Measurements from ENCODE around the gene AK5.

Gene AK5, protein sequence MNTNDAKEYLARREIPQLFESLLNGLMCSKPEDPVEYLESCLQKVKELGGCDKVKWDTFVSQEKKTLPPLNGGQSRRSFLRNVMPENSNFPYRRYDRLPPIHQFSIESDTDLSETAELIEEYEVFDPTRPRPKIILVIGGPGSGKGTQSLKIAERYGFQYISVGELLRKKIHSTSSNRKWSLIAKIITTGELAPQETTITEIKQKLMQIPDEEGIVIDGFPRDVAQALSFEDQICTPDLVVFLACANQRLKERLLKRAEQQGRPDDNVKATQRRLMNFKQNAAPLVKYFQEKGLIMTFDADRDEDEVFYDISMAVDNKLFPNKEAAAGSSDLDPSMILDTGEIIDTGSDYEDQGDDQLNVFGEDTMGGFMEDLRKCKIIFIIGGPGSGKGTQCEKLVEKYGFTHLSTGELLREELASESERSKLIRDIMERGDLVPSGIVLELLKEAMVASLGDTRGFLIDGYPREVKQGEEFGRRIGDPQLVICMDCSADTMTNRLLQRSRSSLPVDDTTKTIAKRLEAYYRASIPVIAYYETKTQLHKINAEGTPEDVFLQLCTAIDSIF

DNA sequence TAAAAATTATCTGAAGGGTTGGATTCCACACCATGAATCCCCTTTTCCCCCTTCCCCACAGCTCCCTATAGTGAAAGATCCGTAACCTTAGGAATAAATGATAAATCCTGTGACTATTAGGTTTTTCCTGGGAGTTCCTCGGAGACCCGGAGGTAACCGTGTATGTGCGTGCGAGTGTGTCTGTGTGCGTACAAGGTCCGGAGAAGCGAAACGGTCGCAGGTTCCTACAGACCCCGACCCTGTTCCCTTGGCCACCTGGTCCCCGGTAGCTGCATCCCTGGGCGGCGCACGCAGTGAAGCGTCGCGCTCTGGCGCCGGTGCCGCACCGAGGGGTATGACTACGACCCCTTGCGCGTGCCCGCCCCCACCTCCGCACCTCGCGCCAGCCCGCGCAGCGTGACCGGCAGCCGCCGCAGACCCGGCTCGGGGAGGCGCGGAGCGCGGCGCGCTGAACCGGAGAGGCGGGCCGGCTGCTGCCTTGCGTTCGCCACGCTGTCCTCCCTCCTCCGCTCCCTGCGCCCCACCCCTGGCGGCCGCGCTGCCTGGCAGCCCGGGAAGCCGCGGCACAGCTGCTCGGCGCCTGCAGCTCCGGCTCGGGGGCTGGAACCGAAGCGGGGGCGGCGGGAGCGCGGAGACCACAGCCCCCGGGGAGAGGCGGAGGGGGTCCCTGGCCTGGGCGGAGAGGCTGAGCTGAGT lies at the start of gene AK5:
Gene AK5, plus strand, starts transcription at position 529 of the 696 bp plus-strand sequence. CDS start 295 bp downstream, outside the sequence.
- DNase-seq: peak; percentile 82

DNA sequence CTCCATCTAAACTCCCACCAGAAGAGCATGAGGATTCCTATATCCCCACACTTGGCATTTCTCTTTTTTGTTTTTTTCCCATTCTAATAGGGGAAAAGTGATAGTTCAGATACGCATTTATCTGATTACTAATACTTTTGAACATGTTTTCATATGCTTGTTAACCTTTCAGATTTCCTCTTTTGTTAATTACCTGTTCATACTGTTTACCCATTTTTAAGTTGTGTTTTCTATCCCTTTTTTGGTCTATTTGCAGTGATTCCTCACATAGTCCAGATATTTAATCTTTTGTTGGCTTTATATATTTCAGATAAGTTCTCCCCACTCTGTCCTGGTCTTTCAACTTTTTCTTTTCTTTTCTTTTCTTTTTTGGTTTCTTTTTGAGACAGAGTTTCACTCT lies 49.0 kb upstream of the AK5 start:
- DNase-seq: no peak

DNA sequence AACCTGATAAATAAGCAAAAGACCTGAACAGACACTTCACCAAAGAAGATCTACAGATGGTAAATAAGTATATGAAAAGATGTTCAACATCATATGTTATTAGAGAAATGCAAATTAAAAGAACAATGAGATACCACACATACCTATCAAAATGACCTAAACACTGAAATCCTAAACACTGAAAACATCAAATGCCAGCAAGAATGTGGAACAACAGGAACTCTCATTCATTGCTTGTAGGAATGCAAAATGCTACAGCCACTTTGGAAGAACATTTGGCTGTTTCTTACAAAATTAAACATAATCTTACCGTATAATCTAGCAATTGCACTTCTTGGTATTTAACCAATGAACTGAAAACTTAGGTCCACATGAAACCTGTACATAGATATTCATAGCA lies 47.7 kb upstream of the AK5 start:
- DNase-seq: no peak

DNA sequence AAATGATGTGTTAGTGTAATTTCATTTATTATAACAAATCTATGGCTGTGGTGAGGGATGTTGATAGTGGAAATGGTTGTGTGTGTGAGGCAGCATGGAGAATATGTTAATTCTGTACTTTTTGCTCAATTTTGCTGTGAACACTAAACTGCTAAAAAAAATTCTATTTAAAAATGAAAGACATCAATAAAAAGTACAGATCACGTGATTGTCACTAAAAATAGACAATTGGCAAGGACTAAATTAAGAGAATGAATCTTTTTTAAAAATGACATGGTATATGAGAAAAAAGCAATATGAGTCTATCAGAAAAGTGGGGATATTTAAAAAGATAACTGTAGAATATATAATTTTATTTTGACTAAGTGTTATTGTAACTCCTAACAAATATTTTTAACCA lies 46.9 kb upstream of the AK5 start:
- no peak for DNase-seq

DNA sequence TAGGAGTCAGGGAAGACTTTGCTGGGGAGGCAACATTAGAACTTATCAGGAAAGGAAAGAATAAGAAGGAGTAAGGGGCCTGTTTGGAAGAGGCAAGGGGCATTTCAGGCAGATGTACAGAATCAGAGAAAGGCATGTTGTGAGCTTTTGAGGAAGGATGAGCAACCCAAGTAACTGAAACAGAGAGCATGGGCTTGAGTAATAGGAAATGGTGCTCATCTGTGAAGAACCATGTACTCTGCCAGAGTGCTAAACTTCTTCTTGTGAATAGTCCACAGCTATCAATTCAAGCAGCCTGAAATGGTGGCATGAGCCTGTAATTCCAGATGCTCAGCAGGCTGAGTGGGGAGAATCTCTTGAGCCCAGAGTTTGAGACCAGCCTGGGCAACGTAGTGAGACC lies 43.4 kb upstream of the AK5 start:
- DNase-seq: no peak

DNA sequence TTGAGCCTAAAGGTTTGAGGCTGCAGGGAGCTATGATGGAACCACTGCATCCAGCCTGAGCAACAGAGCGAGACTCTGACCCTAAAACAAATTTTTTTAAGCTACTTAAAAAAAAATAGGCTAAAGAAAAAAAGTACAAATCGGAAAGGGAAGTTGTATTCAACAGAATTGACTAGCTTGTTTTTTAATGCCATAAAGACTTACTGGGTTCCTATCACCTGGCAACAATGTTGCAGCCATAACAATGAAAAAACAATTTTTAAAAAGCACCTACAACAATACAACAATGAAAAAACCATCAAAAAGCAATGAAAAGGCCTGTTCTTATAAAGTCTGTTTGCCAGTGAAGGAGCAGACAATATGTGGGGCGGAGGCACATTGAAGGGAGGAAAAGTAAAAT lies 42.5 kb upstream of the AK5 start:
- no peak for DNase-seq

DNA sequence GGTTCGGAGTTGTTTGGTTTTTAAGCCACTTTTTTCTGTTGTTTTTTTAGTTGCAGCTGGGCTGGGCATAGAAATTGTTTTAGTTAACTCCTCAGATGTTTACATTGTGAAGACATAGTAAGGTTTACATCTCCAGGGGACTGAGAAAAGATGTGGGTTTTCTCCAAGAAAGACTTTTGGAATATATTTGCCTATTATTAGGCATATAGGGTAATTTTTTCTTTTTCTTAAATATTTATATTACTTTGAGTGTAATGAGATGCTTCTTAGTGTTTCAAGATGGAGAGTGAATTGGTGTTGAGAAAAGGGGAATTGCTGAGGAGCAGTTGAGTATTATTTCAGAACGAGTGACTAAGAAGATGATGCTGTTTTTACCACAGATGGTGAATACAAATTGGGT lies 36.0 kb upstream of the AK5 start:
- DNase-seq: no peak

DNA sequence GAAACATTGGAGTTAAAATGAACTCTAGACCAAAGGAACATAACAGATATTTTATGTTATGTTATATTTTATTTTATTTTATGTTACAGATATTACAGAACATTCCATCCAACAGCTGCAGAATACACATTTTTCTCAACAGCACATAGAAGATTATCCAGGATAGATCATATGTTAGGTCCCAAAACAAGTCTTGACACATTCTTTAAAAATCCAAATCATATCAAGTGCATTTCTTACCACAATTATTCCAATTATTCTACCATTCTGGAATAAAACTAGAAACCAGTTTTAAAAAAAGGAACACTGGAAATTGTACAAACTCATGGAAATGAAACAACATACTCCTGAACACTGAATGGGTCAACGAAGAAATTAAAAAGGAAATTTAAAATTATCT lies 31.7 kb upstream of the AK5 start:
- DNase-seq: no peak

DNA sequence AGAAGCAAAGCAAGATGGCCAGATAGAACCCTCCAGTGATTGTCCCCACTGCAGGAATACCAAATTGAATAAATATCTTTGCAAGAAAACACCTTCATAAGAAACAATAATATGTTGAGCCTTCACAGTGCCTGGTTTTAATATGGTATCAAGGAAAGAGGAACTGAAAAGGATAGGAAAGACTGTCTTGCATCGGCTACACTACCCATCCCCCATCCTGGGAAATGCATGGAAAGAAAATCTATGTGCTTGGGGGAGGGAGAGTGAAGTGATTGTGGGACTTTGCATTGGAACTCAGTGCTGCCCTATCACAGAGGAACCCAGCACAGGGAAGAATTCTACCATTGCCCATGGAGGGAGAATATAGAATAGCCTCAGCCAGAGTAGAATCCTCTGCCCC lies 28.6 kb upstream of the AK5 start:
- DNase-seq: no peak

DNA sequence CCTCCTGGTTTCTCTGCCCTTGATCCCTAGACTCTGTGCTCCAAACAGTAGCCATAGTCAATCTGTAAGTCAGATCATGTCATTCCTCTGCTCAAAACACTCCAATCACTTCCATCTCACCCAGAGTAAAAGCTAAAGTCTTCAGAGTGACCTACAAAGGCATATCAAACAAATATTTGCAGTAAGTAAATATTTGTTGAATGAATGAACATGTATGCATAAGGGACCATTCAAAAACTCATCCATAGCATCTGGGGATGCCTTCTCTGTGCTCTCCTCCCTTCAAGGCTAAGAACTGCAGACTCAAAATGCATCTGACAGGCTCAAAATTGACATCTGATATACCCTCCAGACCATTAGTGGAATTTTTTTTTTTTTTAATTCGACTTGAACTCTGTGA lies 18.1 kb upstream of the AK5 start:
- DNase-seq: no peak

DNA sequence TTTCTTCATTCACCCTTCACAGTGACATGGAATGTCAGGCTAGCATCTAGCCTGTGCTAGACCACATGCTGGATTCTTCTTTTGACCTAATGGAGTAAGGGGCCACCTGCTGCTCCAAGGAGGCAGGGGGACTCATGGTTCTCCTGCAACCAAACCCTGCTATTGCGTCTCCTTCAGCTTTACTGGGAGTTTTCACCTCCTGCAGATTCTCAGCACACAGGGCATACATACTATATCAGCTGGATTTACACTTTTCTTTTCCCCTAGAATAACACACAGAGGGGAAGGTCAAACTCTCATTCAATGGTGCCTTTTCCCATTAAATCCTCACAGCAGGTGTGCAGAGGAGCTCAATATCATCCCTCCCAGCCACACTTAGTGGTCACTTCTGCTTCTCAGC lies 16.6 kb upstream of the AK5 start:
- DNase-seq: no peak

DNA sequence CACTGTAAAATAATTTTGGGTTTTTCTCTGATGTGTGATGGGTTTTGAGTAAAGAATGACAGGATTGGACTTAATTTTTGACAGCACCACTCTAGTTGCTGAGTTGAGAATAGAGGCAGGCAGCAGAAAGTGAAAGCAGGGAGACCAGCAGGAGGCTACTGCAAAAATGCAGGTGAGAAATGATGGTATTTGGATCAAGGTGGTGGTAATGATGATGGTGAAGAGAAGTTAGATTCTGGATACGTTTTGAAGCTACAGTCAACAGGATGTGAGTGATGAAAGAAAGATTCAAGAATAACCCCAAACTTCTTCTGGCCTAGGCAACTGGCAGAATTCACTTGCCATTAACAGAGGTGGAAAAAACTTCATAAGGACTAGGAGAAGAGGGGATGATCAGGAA lies 14.8 kb upstream of the AK5 start:
- DNase-seq: no peak

DNA sequence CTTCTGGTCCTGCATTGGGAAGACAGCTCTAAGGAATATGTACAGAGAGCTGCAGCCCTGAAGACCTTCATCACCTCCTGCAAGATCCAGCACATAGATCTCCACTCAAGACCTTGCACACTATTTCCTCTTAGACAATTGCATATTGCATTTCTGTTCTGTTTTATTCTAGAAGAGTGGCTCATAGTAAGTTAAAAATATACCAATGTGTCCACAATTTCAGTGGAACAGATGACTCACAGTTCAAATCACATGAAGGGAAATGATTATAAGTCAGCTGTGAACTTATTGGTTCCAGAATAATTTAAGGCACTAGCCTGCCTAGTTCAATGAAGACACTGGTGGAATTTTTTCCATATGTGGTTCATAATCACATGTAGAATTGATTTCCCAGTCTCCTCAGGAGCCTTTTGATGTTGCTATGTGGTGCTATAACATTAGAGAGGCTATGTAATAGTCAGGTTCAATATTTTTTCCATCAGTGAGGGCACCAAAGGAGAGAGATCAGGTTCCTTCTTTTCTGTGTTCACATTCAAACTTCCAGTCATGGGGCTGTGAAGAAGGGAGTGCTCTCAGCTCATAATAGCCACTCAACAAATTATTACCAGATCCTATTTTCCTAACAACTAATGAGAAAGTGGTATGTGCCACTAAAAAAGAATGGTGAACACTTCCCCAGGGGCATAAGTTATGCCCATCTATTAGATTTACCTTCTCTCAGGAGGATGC lies 9.8 kb upstream of the AK5 start:
- DNase-seq: no peak

DNA sequence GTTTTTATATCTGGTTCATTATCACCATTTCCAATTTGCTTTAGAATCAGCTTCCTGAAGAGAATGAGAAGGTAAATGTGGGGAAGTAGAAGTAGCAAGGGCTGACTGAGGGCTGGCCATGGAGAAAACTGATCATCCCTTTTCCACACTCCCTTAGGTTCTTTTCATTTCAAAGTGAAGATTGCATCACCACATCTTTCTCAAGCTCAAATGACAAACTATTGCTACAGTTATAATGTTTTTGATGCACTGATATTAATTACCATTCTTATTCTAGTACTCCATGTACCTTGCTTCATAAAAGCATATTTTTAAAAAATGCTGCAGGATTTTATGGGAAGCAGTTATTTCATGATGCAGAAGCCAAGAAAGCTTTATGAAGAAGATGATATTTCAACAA lies 7.9 kb upstream of the AK5 start:
- DNase-seq: no peak

DNA sequence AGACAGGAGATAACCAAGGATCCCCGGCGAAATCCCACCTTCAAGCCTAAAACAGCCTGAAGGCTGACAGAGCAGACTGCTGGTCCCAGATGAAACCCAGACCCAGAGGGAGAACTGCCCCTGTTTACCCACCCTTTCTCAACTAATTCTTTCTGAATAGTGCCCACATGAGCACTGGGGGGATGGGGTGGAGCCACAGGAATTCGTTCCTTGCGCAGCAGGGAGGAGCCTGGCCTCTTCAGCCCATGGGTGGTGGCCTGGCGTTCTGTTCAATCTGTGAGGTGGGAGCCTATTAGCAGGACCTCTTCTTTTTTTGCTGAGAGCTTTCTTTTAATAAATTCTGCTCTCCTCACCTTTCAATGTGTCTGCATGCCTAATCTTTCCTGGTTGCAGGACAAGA lies 6.6 kb upstream of the AK5 start:
- DNase-seq: no peak

DNA sequence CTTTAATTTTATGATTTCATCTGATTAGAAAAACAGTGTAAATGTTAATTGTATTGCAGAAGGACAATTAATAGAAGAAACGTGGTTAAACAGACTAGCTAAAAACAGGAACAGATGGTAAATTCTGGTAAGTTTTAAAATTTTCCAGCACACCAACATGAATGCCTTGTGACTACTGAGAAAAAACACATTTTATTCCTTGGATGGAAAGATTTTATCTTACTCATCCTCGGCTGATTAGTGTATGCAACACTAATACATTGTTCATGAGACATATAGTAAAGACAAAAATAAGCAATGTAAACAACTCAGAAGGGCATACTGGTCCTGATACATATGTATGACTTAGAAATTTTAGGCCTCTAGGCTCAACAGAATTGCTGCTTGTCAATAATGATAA lies 4.9 kb upstream of the AK5 start:
- no peak for DNase-seq

DNA sequence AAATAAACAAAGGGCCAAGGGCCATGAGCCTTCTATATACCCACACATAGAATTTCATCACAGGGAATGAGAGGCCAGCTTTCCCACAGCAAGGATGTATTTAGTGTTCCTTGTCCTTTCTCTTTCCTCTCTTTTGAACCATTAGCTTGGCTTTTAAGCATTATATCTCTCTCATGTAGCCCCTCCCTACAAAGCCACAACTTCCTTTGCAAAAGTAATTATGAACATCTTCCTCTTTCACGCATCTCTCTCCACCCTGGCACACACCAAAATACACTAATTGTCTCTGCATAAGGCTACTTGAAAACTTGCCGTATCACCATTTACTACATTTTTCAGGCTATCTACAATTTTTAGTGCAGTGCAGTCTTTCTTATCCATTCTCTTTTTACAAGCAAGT lies 1.9 kb upstream of the AK5 start:
- DNase-seq: no peak

DNA sequence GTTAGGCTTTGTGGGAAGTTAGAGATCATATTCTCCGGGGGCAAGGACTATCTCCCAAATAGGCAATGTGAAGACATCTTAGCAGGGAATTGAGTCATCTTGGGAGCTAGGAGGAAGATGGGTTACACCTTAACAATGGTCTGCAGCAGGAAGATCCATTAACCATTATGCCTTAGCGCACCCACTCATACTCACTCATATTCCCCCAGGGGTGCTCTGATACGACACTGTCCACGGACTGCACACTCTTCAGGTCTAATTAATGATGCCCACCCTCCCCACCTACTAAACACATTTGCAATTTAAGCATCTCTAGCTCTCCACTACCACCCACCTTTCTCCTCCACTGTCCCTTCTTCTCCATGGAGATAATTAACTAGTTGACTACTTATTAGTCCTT lies 857 bp upstream of the AK5 start:
- no peak for DNase-seq

DNA sequence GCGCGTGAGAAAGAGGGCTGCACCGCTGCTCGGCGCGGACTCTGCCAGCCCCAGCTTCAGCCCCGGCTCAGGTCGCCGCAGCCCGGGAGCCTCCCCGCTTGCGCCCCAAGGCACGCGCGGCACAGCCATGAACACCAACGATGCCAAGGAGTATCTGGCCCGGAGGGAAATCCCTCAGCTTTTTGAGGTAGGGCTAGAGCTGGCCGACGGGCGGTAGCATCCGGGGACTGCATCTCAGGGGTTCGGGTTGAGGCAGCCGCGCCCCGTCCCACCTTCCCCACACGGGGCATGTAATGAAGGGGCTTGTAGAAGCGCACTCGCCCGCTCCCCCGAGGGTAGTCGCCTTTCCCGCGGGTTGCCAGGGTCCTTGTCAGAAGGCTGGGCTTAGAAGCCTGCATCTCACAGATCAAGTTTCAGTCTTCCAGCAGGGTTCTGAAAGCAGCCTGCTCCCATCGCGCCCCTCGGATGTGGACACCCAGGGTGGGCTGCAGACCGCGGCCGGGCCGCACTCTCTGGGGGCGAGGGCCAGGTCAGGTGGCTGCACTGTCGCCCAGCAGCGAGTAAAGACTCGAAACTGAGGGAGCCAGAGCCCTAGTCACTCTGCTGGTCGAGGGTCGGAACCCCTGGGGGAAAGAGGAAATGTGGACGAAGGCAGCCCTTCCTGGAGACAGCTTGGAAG lies 507 bp downstream of the AK5 start:
- peak; percentile 80 for DNase-seq

DNA sequence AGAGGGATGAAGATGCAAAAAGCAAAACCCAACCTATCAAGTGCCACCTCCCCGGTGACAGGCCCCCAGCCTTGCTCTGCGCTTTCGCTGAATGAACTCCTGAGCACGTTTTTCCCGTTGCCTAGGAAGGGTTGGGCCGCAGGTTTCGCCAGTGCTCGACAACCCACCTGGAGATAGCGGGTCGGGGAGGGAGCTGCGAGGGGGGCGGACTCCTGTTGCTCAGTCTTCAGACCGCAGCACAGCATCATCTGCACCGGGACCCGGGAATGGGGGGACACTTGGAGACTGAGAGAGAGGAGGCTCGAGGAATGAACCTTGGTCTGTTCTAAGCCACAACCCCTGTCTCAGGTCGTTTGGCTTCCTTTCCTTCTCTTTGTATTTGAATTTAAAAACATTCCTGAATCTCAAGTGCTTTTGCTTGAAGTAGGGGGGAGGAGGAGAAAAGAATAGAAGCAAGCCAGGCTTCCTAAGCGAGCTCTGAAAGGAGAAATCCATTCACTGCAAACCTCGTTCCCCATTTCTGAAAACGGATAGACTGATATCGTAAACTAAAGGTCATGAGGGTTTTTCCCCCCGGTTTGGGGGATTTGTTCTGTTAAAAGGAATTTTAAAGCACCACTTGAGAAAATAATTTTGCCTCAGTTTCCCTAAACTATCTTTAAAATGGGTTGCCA lies 1.2 kb downstream of the AK5 start:
- DNase-seq: peak; percentile 70

DNA sequence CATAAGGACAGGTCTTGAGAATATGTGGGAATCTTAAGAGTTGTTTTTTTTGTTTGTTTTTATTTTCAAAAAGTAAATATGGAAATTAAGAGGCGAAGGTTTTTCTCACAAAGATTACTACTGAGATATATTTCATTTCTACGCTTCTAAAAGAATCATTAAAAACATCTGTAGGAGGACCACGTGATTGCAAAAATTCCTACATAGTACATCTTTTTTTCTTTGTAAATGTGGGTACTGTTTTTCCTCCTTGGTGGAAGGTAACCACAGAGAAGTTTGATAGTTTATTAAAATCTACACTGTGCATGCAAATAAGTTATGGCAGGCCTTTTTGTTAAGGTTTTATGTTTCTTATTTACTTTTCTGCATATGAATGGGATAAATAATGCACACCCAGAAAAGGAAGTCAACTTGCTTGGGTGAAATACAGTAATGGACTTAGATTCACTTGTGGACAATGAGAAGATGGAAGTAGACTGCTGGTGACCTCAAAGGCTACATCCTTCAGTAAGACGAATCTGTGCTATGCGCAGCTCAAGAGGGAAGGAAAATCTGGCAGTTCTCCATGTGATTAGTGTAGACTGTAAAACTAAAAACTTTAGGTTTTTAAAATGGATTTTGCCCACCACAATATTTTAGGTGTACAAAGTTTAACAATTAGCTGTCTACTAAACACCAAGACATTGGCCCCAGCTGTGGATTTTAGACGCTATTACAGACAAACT lies 2.0 kb downstream of the AK5 start:
- DNase-seq: no peak

DNA sequence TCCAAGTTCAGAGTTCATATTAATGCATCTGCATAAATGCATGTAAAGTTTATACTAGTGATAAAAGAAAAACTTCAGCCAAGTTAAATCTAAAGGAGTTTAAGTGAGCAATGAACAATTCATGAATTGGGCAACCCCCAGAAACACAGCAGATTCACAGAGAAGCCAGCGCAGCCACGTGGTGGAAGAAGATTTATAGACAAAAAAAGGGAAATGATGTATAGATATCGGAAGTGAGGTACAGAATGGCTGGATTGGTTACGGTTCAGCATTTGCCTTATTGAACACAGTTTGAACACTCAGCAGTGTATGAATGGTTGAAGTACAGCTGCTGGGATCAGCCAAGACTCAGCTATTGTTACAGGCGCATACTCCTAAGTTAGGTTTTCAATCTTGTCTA lies 5.7 kb downstream of the AK5 start:
- no peak for DNase-seq
